Measurements from ENCODE around the gene CST8. TPM values are rescaled to one million over a fixed set of nuclear protein-coding genes. Genes with fewer than 3 reads are reported as not detected.

The CST8 gene
- total RNA-seq = not detected
- not detected for polyA plus RNA-seq
- long read RNA-seq, donor 1 = 0 reads
- long read RNA-seq, donor 2 = 0 reads
- long read RNA-seq, donor 3 = 0 reads

GRCh38 chr20:23490817-23491216, at the start of gene CST8:
CST8 (plus strand) TSS chr20:23491117; CDS start chr20:23491668, 551 bp downstream.
- no peak for TF ChIP-seq CTCF (IDR thresholded peaks at IDR 0.05)
- H3K4me1 ChIP-seq = no peaks in the 10 kb centered on the region
- H3K4me3 ChIP-seq = no peak within 1 kb of the TSS
- no peaks in the 10 kb centered on the region for H3K27me3 ChIP-seq
- intact Hi-C loops (cut with DNase I) = no loop called here
- ATAC-seq = no peak
- peaks cover 0 to 6% (median 0%) of the 10 kb centered on the region in 12 donors for H3K9me3 ChIP-seq
- H3K27ac ChIP-seq = no peak within 1 kb of the TSS
- WGBS, 4 donors = 75 to 93% (median 91%) methylated on average over 4 to 5 of the region's 5 CpGs
- H3K36me3 ChIP-seq = no peaks in the 10 kb centered on the region
- no peak for DNase-seq

GRCh38 chr20:23441850-23442313, 49.0 kb upstream of the CST8 start:
- no peak overlapping the region for H3K27ac ChIP-seq
- DNase-seq (peak in 4 of 5 donors; percentile 60 to 69 (median 62)), ATAC-seq (peak; percentile 43 to 83 (median 80))
- H3K9me3 ChIP-seq = no peaks in the 10 kb centered on the region
- TF ChIP-seq CTCF (IDR thresholded peaks at IDR 0.05) (peak; percentile 74 to 94 (median 85)), POLR2A (IDR thresholded peaks at IDR 0.05) (no peak)
- no peaks in the 10 kb centered on the region for H3K27me3 ChIP-seq
- intact Hi-C loops (cut with DNase I) = loop anchor here (1.0 to 10.0 kb wide), 8 partner anchors 97 to 1107 kb away; partner anchors contain the start of gene CST9 (in 6 of the 10)
- peaks cover 0 to under 1% (median 0%) of the 10 kb centered on the region in 12 donors for H3K4me1 ChIP-seq
- no peaks in the 10 kb centered on the region for H3K36me3 ChIP-seq
- 17 to 20% (median 18%) methylated on average over 8 of the region's 8 CpGs for WGBS, 4 donors
- H3K4me3 ChIP-seq = no peak overlapping the region

GRCh38 chr20:23442436-23442835, 48.5 kb upstream of the CST8 start:
- Histone ChIP-seq H3K27me3 (no peaks in the 10 kb centered on the region), H3K4me3 (no peak overlapping the region), H3K27ac (no peak overlapping the region), H3K4me1 (no peaks in the 10 kb centered on the region), H3K9me3 (no peaks in the 10 kb centered on the region), H3K36me3 (no peaks in the 10 kb centered on the region)
- intact Hi-C loops (cut with DNase I) = loop anchor here (1.0 to 10.0 kb wide), 8 partner anchors 98 to 1108 kb away; partner anchors contain the start of gene CST9 (in 6 of the 10)
- ATAC-seq (no peak), DNase-seq (no peak)
- 82 to 89% (median 84%) methylated on average over 5 of the region's 5 CpGs for WGBS, 4 donors
- no peak for TF ChIP-seq POLR2A (IDR thresholded peaks at IDR 0.05)
- TF ChIP-seq CTCF (IDR thresholded peaks at IDR 0.05) = no peak

GRCh38 chr20:23444859-23445258, 46.1 kb upstream of the CST8 start:
- Histone ChIP-seq H3K36me3 (no peaks in the 10 kb centered on the region), H3K4me3 (no peak overlapping the region), H3K27ac (no peak overlapping the region), H3K4me1 (no peaks in the 10 kb centered on the region), H3K27me3 (no peaks in the 10 kb centered on the region), H3K9me3 (no peaks in the 10 kb centered on the region)
- WGBS, 4 donors = 87 to 91% (median 89%) methylated on average over 4 of the region's 4 CpGs
- TF ChIP-seq CTCF (IDR thresholded peaks at IDR 0.05) (no peak), POLR2A (IDR thresholded peaks at IDR 0.05) (no peak)
- ATAC-seq (no peak), DNase-seq (no peak)
- intact Hi-C loops (cut with DNase I) = loop anchor here in 6 of 10 donors (5.0 to 10.0 kb wide), 7 partner anchors 100 to 1110 kb away; partner anchors contain the start of gene CST9 (in 6 of the 6)
